HG03571 (cell line): Measurements from ENCODE around the gene SLC39A5.
"Not testable (repeated sequence)": the region's sequence is repeated elsewhere in the genome, so short reads cannot be mapped to it uniquely, and the experiment has no call there.

Experiments
- ATAC-seq: cut with Tn5 transposase; IDR thresholded peaks from one replicate; pipeline ENCODE4 v1.9.1; 2021; ENCODE audit not compliant: unreplicated experiment

SLC39A5 gene

DNA sequence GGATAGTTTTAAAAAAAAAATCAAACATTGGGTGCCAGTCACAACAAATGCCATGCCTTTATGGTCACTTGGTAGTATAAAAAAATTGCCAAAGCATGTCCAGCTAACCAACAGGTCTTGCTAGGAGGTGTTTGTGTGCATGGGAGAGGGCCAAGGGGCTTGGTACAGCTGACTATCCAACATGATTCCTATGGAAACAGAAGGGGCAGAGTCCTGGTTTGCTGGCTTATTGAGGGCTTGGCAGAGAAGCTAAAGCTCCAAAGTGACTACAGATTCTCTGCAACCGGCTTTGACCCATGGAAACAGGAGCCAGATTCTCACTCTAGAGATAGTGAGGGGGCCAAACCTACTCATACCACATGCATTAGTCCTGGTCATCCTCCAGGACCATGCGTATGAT is 42.6 kb downstream of the SLC39A5 start:
- not testable (repeated sequence) for ATAC-seq

DNA sequence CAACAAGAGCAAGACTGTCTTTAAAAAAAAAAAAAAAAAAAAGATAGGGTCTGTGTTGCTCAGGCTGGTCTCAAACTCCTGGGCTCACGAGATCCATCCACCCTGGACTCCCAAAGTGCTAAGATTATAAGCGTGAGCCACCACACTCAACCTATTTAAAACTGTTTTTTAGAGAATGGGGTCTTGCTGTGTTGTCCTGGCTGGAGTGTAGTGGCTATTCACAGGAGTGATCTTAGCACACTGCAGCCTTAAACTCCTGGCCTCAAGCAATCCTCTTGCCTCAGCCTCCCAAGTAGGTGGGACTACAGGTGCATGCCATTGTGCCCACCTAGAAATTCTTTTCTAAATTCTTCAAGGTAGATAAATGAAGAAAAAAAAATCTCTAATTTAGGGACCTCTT is 44.4 kb downstream of the SLC39A5 start:
- ATAC-seq: no peak

DNA sequence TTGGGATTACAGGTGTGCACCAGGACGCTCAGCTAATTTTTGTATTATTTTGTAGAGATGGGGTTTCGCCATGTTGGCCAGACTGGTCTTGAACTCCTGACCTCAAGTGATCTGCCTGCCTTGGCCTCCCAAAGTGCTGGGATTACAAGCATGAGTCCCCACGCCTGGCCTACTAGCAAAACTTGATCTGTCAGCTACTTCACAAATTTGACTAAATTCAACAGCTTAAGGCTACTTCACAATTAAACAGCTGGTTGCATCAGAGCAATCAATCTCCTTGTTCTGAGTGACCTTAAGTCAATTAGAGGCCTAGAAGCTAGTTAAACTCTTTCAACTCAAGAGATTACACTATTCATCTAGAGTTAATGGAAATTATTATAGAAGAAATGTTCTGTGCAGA is 49.1 kb downstream of the SLC39A5 start:
- no peak for ATAC-seq

DNA sequence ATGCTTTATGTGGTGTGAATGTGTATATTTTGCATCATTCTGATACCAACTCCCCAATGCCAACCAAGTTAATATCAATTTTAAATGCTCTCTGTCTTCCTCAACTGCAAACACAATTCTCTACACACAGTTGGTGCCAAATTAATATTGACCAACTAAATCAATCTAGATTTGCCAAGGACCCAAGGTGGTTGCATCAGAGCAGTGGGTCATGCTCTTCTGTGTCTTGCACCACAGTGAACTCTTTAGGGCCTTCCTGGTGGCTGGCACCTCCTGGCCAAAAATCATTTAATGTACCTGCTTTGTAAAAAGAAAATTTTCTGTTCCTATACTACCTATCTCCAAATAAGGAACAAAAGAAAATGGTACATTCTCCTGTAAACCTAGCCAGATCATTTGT is 51.0 kb downstream of the SLC39A5 start:
- no peak for ATAC-seq

DNA sequence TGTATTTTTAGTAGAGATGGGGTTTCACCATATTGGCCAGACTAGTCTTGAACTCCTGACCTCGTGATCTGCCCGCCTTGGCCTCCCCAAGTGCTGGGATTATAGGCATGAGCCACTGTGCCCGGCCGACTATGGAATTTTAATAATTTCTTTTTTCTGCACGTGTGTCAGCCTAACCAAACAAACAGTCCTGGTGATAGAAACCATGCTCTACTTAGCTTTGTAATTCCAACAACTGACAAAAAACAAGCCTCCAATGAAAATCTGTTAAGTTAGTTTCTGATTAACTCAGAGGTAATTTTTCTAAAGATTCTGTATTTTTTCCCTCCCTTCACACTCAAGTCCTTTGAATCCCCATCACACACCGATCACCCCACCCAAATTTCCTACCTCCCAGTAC is 52.2 kb downstream of the SLC39A5 start:
- ATAC-seq: no peak

DNA sequence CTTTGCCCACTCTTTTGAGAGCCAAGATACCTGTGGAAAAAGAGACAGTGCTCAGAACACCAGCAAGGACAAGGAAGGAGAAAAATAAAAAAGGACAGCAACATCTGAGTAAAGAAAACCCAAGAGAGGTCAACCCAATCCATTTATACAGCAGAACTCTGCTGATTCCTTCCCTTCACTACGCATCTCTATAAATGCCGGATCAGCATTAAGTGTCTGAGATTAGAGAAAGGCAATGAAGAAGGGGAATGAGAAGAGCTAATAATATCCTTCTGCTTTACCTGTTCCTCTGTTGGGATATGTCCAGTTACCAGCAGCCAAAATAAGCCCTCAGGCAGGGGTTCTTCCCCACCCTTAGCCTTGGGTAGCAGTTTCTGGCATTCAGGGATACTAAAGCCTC is 52.7 kb downstream of the SLC39A5 start:
- no peak for ATAC-seq

DNA sequence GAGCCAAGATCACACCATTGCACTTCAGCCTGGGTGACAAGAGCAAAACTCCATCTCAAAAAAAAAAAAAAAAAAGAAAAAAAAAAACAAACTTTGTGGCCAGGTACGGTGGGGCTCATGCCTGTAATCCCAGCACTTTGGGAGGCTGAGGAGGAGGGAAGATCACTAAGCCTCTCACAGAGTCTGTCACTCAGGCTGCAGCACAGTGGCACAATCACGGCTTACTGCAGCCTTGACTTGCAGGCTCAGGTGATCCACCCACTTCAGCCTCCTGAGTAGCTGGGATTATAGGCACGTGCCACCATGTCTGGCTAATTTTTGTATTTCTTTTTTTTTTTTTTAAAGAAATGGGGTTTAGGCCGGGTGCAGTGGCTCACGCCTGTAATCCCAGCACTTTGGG is 54.4 kb downstream of the SLC39A5 start:
- not testable (repeated sequence) for ATAC-seq

DNA sequence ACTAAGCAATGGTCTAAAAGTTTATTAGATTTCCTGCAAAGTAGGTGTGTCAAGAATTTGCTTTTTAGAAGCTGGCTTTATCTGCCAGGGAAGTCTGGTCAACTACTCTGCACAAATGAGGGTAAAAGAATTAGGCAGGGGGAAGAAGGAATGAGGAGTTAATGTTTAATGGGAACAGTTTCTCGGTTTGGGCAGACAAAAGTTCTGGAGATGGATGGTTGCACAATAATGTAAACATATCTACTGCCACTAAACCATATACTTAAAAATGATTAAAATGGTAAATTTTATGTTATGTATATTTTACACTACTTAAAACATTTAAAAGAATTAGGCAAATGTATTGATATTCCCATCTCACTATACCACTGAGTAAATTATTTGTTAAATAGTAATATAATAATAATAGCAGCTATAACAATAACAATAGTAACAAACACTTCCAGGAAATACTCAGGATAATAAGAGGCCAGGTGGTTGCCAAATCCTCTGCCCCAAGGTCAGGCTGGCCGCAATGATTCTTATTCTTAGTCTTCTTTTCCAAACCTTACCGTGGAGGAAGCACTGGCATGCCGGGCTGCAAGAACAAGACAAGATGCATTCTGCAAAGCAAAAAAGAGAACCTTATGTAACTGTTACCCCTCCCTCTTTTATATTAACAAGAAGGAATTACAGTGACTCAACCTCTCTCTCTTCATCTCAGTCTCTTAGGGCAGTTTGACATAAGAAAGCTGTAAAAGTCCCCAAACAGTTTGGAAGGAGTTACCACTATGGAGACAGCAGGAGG is 56.4 kb downstream of the SLC39A5 start:
- no peak for ATAC-seq
